SK-N-SH (cell line): Measurements from ENCODE around the gene C7orf33.

Source experiments
- CHD2 ChIP-seq: fragments of 150-350 bp; IDR thresholded peaks from 2 replicates; pipeline ENCODE4 v1.6.1; 2018; ENCODE audit warnings: low read length; ENCODE audit not compliant: partially characterized antibody
- RAD21 ChIP-seq: IDR thresholded peaks from 2 replicates; pipeline ENCODE4 v1.6.1; 2012; ENCODE audit warnings: mild to moderate bottlenecking, low read length
- SMC3 ChIP-seq: IDR thresholded peaks from 2 replicates; pipeline ENCODE4 v1.6.1; 2012; ENCODE audit warnings: low read depth, low read length, improper control_type of control experiment
- TAF1 ChIP-seq: IDR thresholded peaks from 2 replicates; pipeline ENCODE4 v1.6.1; 2012; ENCODE audit warnings: low read depth, mild to moderate bottlenecking, low read length, moderate library complexity, borderline replicate concordance
- USF2 ChIP-seq: fragments of 150-350 bp; IDR thresholded peaks from 2 replicates; pipeline ENCODE4 v1.6.1; 2017; ENCODE audit warnings: antibody characterized with exemption, low read length, low read depth, borderline replicate concordance
- TF ChIP-seq, protein P1 (sequence below): fragments of 200-600 bp; sonication (generic); IDR thresholded peaks from 2 replicates; pipeline ENCODE4 v1.6.1; 2017; ENCODE audit warnings: antibody characterized with exemption, mild to moderate bottlenecking, moderate library complexity

DNA sequence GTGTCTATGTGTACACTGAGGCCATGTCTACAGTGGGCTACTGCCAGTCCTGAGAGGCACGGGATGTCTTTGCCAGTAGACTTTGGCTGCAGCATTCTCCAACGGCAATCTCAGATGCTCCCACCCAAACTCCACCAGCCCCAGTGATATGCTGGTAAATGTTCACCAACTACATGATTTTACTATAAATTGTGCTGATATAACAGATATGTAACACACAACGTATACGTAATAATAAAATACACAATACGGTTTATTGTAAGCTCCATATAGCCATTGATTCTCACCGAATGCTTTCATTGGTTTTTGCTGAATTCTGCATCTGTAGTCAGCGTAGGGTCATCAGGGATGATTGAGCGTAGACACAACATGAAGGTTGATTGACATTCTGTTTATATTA is 47.3 kb upstream of the C7orf33 start:
- TF ChIP-seq CHD2: no peak
- TF ChIP-seq, protein P1, sequence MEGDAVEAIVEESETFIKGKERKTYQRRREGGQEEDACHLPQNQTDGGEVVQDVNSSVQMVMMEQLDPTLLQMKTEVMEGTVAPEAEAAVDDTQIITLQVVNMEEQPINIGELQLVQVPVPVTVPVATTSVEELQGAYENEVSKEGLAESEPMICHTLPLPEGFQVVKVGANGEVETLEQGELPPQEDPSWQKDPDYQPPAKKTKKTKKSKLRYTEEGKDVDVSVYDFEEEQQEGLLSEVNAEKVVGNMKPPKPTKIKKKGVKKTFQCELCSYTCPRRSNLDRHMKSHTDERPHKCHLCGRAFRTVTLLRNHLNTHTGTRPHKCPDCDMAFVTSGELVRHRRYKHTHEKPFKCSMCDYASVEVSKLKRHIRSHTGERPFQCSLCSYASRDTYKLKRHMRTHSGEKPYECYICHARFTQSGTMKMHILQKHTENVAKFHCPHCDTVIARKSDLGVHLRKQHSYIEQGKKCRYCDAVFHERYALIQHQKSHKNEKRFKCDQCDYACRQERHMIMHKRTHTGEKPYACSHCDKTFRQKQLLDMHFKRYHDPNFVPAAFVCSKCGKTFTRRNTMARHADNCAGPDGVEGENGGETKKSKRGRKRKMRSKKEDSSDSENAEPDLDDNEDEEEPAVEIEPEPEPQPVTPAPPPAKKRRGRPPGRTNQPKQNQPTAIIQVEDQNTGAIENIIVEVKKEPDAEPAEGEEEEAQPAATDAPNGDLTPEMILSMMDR: no peak
- TF ChIP-seq SMC3: no peak
- TF ChIP-seq RAD21: no peak
- no peak for TF ChIP-seq USF2
- TF ChIP-seq TAF1: no peak
